ENCODE measurements around the gene SESN3.
A peak's percentile ranks its signal among the peaks of the same experiment; 100 is the strongest.
"Not testable (repeated sequence)": the region's sequence is repeated elsewhere in the genome, so short reads cannot be mapped to it uniquely, and the experiment has no call there.

Gene SESN3

DNA sequence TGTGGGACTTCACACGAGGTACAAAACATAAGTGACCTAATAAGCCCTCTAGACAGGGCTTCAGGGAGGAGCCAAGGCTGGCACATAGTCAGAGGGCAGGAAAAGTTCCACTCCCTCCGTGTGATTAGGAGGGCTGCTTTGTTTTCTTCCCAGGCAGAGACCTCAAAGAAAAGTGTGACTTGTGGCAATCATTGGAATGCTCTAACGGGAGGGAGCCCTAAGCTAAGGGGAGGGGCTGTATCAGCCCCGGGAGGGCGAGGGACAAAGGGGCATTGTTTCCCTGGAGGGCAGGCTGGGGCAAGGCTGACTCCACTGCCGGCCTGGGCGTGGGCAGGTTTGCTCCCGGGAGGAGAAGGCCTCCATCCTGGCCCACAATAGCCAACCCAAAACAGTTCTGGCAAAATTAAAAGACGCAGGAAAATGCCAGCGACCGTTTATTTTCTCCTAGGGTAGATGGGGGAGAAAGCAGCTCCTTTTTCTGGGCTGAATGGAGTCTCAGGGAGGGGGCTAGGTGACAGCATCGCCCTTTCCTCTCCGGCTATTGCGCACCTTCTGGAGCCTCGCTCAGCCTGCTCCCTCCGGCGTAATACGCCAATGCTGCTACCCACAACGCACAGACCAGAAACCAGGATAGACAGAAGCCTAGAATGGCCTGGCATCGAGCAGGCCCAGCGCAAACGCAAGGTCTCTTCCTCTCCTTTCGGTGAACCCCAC, 81.2 kb downstream of the SESN3 start:
- no peak for DNase-seq

DNA sequence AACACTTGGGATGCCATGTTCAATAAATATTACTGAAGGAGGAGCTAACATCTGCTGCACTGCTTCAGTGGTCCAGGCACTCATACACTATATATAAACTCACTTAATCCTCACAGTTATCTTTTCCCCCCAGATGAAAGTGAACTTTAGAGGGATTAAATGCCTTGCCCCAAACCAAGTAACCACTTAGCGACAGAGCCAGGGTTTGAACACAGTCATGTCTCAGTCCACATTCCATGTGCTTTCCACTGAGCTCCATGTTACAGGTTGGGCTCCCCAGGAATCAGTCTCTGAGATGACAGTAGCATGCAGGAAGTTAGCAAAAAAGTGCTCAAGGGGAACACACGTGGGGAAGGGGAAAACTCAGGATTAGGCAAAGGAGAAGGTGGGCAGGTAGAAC, 82.1 kb downstream of the SESN3 start:
- peak; percentile 59 for DNase-seq

DNA sequence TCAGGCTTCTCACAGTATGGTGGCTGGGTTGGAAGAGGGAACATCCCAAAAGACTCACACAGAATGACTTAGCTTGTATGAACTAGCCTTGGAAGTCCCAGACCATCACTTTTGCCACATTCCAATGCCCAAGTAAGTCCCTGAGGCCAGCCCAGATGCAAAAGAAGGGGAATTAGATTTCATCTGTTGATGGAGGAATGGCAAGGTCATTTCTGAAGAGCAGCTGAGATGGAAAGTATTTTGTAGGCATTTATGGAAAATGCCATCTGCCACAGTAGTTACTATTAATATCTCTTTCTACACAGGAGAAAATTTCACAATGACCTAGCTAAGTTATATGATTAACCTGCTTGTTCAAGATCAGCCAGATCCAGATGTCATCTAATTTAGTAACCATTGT, 82.6 kb downstream of the SESN3 start:
- DNase-seq: peak; percentile 59

DNA sequence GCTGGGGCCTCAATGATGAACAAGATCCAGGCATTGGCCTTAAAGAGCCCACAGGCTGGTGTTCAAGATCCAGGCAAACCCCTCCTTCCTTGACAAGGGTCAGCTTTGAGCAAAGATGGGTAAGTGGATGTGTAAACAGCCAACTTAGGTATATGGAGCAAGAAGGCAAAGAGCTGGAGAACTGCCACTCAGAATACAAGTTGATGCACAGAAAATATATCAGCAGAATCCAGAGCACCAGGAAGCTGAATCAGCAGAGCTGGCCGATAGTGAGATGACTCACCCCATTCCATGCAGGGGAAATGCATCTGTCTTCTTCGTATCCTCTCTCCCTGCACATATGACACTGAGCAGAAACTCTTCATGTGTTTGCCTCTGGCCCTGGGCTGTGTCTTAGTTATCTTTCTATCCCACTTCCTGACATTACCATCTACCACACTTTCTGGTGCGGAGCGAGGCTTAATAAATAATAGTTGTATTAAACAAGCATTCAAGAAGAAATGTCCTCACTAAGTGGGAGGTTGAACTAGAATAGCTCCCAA, 83.6 kb downstream of the SESN3 start:
- DNase-seq: no peak

DNA sequence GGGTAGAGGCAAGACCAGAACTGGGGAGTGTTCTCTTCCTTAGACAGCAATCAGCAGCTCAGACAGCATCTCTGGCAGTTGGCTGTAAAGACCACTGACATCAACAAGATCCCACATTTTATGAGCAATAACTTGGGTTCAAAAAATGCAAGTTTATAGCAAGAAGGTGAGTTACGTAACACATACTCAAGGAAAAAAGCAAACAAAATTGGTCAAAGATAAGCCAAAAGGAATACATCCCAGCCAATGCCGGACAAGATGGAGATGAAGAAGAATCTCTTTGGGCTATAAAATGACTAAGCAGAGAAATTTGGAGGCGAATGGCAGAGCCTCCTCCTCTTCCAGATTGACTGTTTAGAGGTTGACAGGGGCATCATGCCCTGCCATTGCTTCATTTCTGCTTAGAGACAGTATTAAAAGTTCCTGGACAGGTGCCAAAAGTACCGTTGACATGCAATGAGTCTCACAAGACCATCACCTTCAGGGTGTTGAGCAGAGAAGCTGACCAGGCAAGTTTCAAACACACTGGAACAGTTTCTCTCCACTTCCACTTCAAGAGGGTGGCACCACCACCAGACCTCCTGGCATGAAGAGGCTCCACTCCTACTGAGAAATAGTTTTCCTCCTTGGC, 85.5 kb downstream of the SESN3 start:
- no peak for DNase-seq

DNA sequence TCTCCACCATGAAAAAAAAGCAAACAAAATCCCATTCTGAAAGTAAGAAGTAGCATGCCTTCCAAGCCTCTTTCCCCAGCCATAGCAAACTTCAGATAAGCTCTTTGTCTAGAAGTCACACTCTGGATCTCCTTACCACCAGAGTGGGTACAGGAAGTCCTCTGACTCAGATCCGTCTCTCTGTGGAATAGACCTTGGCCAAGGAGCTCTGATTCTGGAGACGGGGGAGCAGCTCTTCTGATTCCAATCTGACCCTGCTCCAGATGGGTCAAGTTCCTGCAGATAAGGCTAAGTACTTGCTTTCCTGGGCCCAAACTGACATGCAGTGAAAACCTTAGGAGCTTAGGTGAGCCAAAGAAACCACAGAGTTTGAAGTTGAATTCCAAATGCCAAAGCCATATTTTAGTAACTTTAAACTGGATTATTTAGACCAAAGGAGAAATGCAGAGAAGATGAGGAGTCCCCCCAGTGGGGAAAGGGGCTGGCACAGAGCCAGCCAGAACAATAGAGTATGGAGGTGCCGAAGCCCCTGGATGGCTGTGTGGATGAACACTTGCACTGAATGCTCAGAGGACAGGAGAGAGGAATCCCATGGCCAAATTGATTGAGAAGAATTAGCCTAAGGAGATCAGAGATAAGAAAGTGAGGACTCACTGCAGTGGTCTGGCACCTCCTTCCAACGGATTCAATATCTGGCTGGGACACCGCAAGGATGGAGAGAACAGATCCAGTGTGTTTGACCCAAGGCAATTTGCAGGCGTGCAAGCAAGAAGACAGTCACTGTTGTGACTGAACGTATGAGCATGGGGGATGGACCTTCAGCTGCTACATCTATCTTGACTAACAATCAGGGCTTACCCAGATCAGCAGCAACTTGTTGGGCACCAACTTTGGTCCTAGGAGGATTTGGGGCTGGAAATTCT, 86.4 kb downstream of the SESN3 start:
- no peak for DNase-seq

DNA sequence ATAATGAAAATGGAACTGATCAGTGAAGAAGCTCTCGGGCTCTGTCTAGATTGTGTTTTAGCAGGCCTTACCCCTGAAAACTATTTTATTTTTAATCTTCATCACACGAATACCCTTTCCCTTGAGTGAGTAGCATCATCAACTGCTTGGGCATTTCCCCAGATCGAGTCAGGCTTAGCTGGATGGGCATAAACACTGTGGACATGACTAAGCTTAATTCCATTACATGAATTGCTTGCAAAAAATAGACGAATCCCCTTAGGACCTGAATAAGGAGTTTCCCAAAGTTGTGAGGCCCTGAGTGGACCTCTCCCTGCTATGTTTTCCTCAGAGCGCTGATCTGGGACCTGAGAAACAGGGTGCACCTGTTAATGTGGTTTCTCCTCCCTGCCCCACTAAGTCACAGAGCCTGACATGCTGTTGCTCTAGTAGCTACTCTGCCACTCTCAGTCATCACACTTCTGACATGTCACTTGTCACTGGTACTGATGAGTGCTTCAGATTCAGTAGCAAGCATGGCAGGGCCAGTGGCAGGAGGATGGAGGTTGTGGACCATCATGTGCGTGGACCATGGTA, 87.8 kb downstream of the SESN3 start:
- no peak for DNase-seq

DNA sequence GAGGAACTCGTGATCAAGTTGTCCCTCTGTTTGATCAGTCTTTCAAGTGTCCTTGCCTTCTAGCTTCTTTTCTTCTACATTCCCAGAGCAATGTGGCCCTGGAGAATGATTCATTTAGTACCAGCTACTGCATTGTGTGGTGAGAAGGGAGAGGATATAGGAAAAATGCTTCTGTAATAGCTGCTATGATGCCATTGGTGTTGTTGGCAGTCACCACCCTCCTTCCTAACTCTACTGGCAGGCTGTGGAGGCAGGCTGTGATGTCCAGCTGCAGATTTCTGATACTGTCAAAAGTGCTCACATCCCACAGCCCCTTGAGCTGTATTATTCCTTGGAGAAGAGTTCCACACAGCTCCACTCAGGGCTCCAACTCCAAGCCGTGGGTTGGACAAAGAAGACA, 88.6 kb downstream of the SESN3 start:
- no peak for DNase-seq

DNA sequence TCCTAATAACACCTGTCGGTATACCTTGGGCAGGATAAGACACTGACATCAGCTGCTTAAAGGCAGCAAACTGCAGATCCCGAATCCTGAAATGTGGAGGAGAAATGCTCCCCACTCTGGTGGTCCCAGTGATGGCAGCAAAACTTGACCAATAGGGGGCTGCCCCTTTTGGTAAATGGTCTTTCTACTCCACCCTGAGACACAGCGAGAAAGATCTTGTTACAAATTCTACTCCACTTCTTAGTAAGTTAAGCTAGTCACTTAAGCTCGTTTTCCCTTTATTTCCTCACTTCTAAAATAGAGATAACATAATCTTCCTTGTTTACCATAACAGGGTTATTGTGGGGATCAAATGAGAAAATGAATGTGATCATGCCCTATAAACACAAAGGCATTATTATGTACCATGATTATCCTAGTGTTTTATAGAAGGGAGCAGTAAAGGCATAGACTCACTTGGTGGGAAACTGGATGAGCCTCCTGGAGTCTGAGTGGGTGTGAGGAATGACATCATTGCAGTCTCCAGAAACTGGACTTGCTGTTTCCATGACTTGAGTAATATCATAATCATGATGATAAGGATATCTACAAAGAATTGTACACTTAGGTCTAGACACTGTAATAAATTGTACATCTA, 90.5 kb downstream of the SESN3 start:
- no peak for DNase-seq

DNA sequence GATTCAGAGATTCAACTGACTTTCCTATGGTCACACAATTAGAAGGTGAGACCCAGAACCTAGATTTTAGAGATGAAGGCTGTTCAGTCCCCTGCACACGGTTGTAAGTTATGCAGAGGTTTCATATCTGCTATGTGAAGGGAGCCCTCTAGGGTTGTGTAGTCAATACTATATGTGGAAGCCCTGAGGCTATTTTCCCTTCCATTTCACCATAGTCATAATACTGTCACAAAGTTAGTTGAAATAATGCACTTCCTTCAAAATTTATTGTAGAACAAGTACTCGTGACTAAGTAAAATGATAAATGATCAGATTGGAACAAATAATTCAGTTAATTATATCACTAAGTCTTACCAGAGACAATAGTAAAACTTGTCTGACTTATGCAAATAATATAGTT, 92.6 kb downstream of the SESN3 start:
- no peak for DNase-seq

DNA sequence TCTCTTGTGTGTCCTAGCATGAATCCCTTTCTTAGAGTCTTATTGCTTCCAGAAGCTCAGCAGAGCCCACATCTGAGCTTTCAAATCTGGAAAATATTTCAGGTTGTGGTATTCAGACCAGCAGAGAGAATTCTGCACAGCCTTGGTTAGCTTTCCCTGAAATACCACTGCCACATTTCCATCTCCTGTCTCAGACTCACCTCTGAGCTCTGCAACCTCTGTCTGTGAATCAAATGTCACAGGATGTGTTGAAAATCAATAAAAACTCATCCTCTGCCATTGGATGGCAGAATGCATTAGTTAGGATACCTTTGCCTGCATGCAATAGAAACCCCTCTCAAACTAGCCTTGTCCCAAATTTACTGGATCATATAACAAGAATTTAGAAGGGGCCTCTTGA, 93.7 kb downstream of the SESN3 start:
- DNase-seq: no peak

DNA sequence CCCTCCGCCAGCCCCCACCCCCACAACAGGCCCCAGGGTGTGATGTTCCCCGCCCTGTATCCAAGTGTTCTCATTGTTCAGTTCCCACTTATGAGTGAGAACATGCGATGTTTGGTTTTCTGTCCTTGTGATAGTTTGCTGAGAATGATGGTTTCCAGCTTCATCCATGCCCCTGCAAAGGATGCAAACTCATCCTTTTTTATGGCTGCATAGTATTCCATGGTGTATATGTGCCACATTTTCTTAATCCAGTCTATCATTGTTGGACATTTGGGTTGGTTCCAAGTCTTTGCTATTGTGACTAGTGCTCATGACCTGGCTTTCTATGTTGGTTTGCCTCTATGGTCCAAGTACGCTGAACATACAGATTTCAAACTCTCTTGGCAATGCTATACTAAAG, 94.3 kb downstream of the SESN3 start:
- not testable (repeated sequence) for DNase-seq

DNA sequence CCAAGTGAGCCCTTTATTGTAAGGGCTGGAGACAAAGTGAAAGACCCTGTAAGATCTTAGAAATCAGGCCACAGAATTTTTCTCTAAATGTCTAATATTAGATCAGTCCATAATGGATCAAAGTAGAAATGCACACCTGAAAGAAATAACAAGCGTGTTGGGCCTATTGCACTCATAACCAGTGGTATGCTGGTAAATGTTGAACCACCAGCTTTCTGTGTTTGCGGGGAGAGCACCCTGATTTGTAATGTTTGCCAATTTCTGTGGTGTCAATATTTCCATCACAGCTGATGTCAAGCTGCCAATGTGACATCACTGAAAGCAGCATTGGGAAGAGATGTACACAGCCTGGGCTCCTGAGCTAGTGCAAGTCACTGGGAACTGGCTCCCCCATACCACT, 95.1 kb downstream of the SESN3 start:
- no peak for DNase-seq

DNA sequence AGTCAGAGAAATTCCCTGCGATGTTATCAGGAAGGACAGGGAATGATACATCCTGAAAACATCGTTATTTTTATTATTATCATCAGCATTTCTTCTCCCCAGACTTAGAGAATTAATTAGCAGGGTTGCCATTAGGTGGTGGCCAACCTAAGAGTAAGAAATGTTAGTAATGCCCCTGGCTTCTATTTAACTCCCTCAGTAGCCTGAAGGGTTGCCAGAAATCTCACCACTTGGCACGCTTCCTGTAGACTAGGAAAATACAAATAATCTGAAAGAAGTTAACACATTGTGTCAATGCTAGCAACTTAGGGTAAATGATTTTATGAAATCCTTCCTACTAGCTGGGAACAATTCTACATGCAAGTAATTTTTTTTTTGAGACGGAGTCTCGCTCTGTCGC, 95.8 kb downstream of the SESN3 start:
- DNase-seq: no peak

DNA sequence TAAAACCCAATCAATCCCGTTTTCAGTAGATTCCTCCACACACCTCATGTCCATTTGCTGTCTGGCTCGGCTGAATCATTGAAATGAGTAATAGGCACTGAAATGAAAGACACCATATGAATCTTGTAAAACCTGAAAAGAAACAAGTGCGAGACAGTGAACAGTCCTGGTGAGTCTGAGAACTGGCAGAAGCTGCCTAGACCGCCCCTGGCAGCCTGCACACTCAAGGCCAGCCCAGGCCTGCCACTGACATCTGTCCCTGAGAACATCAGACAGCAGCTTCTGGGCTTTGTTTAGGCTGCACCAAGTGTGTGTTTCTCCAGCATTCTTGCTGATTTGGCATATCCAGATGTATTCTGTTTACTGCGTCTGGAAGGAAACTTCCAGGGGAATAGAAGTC, 96.5 kb downstream of the SESN3 start:
- peak; percentile 30 for DNase-seq

DNA sequence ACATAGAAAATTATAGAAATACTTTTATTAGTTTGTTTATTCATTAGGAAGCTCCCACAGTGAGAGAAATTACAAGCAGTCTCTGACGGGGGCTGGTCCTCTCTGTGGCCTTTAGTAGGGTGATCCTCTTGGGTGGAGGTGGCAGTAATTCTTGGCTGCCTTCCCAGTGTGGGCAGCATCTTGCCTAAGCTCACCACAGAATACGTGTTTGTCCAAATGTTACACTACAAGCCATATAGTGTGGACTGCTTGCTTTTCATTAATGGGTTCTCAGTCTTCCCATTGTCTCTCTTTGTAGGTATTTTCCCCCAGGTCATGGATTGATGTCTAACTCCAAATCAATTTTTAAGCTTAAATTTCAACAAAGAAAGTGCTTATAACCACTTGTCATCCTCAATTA, 98.0 kb downstream of the SESN3 start:
- no peak for DNase-seq

DNA sequence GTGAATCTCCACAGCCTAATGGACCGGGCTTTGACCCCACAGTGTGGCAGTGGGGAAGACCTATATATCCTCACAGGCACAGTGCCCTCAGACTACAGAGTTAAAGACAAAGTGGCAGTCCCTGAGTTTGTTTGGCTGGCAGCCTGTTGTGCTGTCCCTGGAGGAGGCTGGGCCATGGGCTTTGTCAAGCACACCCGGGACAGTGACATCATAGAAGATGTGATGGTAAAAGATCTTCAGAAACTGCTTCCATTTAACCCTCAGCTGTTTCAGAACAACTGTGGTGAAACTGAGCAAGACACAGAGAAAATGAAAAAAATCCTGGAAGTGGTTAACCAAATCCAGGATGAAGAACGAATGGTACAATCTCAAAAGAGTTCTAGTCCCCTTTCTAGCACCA, 102.4 kb downstream of the SESN3 start:
- DNase-seq: no peak

DNA sequence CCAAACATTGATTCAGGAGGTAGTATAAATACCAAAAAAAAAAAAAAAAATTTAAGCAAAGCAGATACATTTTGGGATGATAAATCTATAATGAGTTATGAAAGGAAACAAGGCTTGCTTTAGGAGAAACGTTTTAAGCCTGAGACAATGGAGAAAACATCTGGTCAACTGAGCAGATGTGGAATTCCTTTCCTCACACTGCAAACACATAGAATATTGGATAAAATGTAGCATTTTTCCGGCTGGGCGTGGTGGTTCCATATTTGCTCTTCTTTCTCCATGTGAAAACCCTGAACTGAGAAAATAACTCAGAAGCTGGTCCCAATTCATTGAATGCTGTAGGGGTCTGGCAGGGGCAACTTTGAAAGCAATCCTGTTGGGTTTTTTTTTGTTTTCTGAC, 107.4 kb downstream of the SESN3 start:
- DNase-seq: no peak

DNA sequence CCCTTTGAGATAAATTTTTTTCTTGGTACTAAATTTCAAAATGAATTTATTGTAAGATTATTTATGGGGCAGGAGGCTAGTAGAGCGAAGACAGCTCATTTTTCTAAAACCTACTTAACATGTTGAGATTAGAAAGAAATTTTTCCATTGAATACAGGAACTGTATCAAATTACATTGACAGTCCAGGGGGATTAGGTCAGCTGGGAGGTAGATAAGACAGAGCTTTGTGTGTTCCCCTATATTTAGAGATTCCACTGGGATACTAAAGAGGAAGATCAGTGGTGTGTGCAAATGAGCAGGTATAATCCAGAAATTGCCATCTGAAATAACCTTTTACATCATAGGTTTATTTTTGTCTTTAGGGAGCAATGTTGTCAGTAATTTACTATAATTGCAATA, 109.3 kb downstream of the SESN3 start:
- peak; percentile 6 for DNase-seq

DNA sequence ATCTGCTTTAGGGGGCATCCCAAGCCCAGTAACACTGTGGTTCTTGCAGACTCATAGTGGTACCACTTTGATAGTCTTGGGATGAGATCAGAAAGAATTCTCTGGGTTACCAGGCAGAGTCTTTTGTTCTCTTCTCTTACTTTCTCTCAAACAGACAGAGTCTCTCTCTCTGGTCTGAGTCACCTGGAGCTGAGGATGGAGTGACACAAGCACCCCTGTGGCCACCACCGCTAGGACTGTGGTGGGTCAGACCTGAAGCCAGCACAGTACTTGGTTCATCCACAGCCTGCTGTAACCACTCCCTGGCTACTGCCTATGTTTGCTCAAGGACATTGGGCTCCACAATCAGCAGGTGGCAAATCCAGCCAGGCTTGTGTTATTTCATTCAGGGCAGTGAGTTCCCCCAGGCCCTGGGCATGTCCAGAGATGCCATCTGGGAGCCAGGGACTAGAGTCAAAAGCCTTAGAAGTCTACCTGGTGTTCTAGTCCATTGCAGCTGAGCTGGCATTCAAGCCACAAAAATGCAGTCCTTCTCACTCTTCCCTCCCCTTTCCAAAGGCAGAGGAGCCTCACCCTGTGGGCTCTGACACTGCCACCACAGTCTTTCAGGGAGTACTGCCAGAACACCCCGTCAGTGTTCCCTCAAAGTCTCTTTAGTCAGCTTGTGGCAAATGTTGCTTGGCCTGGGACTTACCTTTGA, 111.5 kb downstream of the SESN3 start:
- no peak for DNase-seq

DNA sequence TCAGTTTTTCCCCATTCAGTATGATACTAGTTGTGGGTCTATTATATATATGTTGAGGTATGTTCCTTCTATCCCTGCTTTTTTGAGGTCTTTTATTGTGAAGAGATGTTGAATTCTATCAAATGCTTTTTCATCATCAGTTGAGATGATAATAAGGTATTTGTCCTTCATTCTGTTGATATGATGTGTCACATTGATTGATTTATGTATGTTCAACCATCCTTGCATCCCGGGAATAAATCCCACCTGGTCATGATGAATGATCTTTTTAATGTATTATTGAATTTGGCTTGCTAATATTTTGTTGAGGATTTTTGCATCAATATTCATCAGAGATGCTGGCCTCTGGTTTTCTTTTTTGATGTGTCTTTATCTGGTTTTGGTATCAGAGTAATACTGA, 115.4 kb downstream of the SESN3 start:
- DNase-seq: no peak
